Fibroblast of skin of left biceps (primary cell): ENCODE data around the gene PPP6R2.
"Not testable (repeated sequence)": the region's sequence is repeated elsewhere in the genome, so short reads cannot be mapped to it uniquely, and the experiment has no call there.

ENCODE experiments used
- DNase-seq, 2 experiments: peaks; one replicate each; pipeline ENCODE4 v3.0.0-alpha.2; 2013; ENCODE audit warnings: low read depth in 2 of 2

Gene PPP6R2

GRCh38 chr22:50318356-50318697 lies 24.8 kb upstream of the PPP6R2 start:
- no peak for DNase-seq

GRCh38 chr22:50318698-50319411 lies 24.3 kb upstream of the PPP6R2 start:
- no peak for DNase-seq

GRCh38 chr22:50319503-50319951 lies 23.6 kb upstream of the PPP6R2 start:
- no peak for DNase-seq

GRCh38 chr22:50320116-50320515 lies 23.0 kb upstream of the PPP6R2 start:
- no peak for DNase-seq

- no peak for DNase-seq
Observed at GRCh38 chr22:50320671-50321325, 22.3 kb upstream of the PPP6R2 start.

- DNase-seq: not testable (repeated sequence)
Observed at GRCh38 chr22:50322382-50323104, 20.6 kb upstream of the PPP6R2 start.

GRCh38 chr22:50323900-50324299 lies 19.2 kb upstream of the PPP6R2 start:
- DNase-seq: no peak

- no peak for DNase-seq
Observed at GRCh38 chr22:50325444-50326224, 17.5 kb upstream of the PPP6R2 start.

- no peak for DNase-seq
Observed at GRCh38 chr22:50326225-50326955, 16.7 kb upstream of the PPP6R2 start.

- DNase-seq: peak in 1 of 2 experiments; percentile 40
Observed at GRCh38 chr22:50326956-50327710, 16.0 kb upstream of the PPP6R2 start, which contains the start of gene DENND6B. DENND6B (minus strand) TSS chr22:50327012; CDS start chr22:50326988, 24 bp downstream.

GRCh38 chr22:50327711-50328019 lies 15.5 kb upstream of the PPP6R2 start:
- DNase-seq: no peak

- no peak for DNase-seq
Observed at GRCh38 chr22:50329236-50329635, 13.9 kb upstream of the PPP6R2 start.

GRCh38 chr22:50334433-50334832 lies 8.7 kb upstream of the PPP6R2 start:
- DNase-seq: not testable (repeated sequence)

GRCh38 chr22:50337262-50338041 lies 5.7 kb upstream of the PPP6R2 start:
- DNase-seq: no peak

GRCh38 chr22:50338042-50338573 lies 5.0 kb upstream of the PPP6R2 start:
- no peak for DNase-seq

- DNase-seq: no peak
Observed at GRCh38 chr22:50338860-50339462, 4.2 kb upstream of the PPP6R2 start.

- DNase-seq: no peak
Observed at GRCh38 chr22:50339945-50340879, 2.9 kb upstream of the PPP6R2 start.
